Gastrocnemius medialis (tissue), 4 donors: Measurements from ENCODE around the gene CHCHD4. TPM values are rescaled to one million over a fixed set of nuclear protein-coding genes. Genes with fewer than 3 reads are reported as not detected.
A peak's percentile ranks its signal among the peaks of the same experiment; 100 is the strongest.

Source experiments
- ATAC-seq, 2 donors: fragments of 150-250 bp; one replicate each; pipeline ENCODE4 v1.9.1; 2016
- DNase-seq, 2 donors: peaks; one replicate each; pipeline ENCODE4 v3.0.0-alpha.2; 2019
- H3K27ac ChIP-seq, 4 donors: fragments of 200-600 bp; sonication (generic); 1 replicate in 1 of 4; 2 replicates in 3 of 4; pipeline ENCODE4 v1.5.1; 2016 to 2018; ENCODE audit warnings: mild to moderate bottlenecking in 2 of 4, moderate library complexity in 1 of 4
- H3K27me3 ChIP-seq, 3 donors: fragments of 200-600 bp; sonication (generic) in 2 of 3; 1 replicate in 1 of 3; 2 replicates in 2 of 3; pipeline versions ENCODE4 v1.5.1 to v1.6.0; 2016 to 2019; ENCODE audit warnings: mild to moderate bottlenecking in 1 of 3, moderate library complexity in 1 of 3
- H3K36me3 ChIP-seq, 2 donors: fragments of 200-600 bp; sonication (generic) in 1 of 2; one replicate each; pipeline ENCODE4 v1.5.1; 2017 to 2018
- H3K4me1 ChIP-seq, 2 donors: fragments of 200-600 bp; sonication (generic) in 1 of 2; one replicate each; pipeline ENCODE4 v1.5.1; 2016 to 2017; ENCODE audit warnings: mild to moderate bottlenecking in 2 of 2
- H3K4me3 ChIP-seq, 4 donors: fragments of 200-600 bp; sonication (generic) in 3 of 4; 1 replicate in 1 of 4; 2 replicates in 3 of 4; pipeline ENCODE4 v1.5.1; 2016 to 2019; ENCODE audit warnings: mild to moderate bottlenecking in 2 of 4
- H3K9me3 ChIP-seq, 3 donors: fragments of 200-600 bp; sonication (generic) in 2 of 3; 1 replicate in 1 of 3; 2 replicates in 2 of 3; pipeline ENCODE4 v1.5.1; 2016 to 2019
- POLR2A ChIP-seq, 2 donors: fragments of 450-650 bp; IDR thresholded peaks; one replicate each; pipeline ENCODE4 v1.6.1; 2017; ENCODE audit warnings: antibody characterized with exemption in 2 of 2, mild to moderate bottlenecking in 2 of 2, moderate library complexity in 2 of 2
- in situ Hi-C, 4 donors: fragments of 200-750 bp; cut with MboI; loops; one replicate each; pipeline versions ENCODE4 v1.15.0 to v1.8.0; 2017; ENCODE audit warnings: low sequenced_read_pairs in 4 of 4
- intact Hi-C: fragments of 100-400 bp; cut with DNase I; formaldehyde crosslinking; loops from one replicate; pipeline ENCODE4 v1.15.1; 2023; ENCODE audit warnings: low total_unique reads
- total RNA-seq, 4 donors: library from RNA; depleted of rRNA; stranded (reverse); fragments of >200 nt; gene quantifications; one replicate each; pipeline versions ENCODE4 v1.1.0 to v1.2.3, GENCODE V29; 2016
- TF ChIP-seq, protein P1 (sequence below), 5 experiments: fragments of 450-650 bp in 3 of 5; fragments of 200-600 bp in 2 of 5; sonication (generic) in 2 of 5; IDR thresholded peaks in 4 of 5; conservative IDR thresholded peaks in 1 of 5; 1 replicate in 4 of 5; 2 replicates in 1 of 5; pipeline ENCODE4 v1.5.1; 2016 to 2019; ENCODE audit warnings: antibody characterized with exemption in 5 of 5, mild to moderate bottlenecking in 3 of 5, moderate library complexity in 3 of 5

CHCHD4 gene
- total RNA-seq, 4 donors from 2014 or later: 16.2 to 49.4 (median 22.8) TPM

DNA sequence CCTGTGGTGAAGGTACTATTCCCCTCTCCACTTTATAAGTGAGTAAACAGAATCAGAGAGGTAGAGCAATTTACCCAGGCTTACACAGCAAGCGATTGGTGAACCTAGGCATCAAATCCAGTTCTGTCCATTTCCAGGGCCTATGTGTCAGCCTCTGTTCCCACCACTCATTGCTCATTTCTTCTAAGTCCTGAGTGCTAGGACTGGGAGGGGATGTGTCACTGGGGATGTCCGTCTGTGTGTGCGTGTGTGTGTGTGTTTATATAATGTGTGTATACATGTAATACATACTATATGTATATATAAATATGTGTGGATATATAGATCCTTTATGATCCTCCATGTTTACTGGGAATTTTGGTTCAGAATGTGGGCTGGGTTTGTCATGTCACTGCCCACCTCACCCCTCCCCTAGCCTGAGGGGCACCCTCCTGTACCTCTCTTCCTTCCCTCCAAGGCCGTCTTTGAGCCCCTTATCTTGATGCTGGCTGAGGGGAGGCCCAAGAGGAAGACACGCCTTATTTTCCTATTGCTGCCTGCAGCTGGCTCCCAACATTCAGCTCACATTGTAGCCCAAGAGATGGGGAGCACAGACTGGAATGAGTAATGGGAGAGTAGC lies 2.3 kb upstream of the CHCHD4 start:
- intact Hi-C loops (loop anchor here (5.0 to 10.0 kb wide), 4 partner anchors 158 to 820 kb away; partner anchors contain the start of genes CCDC174, HDAC11 and NR2C2), in situ Hi-C loops (loop anchor here in 2 of 4 donors (10.0 to 25.0 kb wide), 2 partner anchors 232 to 935 kb away; partner anchors contain the start of gene MRPS25 (in 1 of the 2))
- Histone ChIP-seq H3K27me3 (no peaks in the 10 kb centered on the region), H3K4me3 (peak overlapping the region; percentile 14 to 91 (median 72)), H3K9me3 (no peaks in the 10 kb centered on the region), H3K27ac (peak overlapping the region; percentile 92 to 98 (median 94)), H3K4me1 (peaks cover 33 to 41% of the 10 kb centered on the region in 2 donors), H3K36me3 (peaks cover 0 to 28% of the 10 kb centered on the region in 2 donors)
- DNase-seq: peak in 1 of 2 donors; percentile 14
- no peak for ATAC-seq
- no peak for TF ChIP-seq POLR2A (IDR thresholded peaks at IDR 0.05)
- TF ChIP-seq, protein P1, sequence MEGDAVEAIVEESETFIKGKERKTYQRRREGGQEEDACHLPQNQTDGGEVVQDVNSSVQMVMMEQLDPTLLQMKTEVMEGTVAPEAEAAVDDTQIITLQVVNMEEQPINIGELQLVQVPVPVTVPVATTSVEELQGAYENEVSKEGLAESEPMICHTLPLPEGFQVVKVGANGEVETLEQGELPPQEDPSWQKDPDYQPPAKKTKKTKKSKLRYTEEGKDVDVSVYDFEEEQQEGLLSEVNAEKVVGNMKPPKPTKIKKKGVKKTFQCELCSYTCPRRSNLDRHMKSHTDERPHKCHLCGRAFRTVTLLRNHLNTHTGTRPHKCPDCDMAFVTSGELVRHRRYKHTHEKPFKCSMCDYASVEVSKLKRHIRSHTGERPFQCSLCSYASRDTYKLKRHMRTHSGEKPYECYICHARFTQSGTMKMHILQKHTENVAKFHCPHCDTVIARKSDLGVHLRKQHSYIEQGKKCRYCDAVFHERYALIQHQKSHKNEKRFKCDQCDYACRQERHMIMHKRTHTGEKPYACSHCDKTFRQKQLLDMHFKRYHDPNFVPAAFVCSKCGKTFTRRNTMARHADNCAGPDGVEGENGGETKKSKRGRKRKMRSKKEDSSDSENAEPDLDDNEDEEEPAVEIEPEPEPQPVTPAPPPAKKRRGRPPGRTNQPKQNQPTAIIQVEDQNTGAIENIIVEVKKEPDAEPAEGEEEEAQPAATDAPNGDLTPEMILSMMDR (IDR thresholded peaks at IDR 0.05 in 4 of 5, conservative IDR thresholded peaks at IDR 0.05 in 1 of 5): no peak

DNA sequence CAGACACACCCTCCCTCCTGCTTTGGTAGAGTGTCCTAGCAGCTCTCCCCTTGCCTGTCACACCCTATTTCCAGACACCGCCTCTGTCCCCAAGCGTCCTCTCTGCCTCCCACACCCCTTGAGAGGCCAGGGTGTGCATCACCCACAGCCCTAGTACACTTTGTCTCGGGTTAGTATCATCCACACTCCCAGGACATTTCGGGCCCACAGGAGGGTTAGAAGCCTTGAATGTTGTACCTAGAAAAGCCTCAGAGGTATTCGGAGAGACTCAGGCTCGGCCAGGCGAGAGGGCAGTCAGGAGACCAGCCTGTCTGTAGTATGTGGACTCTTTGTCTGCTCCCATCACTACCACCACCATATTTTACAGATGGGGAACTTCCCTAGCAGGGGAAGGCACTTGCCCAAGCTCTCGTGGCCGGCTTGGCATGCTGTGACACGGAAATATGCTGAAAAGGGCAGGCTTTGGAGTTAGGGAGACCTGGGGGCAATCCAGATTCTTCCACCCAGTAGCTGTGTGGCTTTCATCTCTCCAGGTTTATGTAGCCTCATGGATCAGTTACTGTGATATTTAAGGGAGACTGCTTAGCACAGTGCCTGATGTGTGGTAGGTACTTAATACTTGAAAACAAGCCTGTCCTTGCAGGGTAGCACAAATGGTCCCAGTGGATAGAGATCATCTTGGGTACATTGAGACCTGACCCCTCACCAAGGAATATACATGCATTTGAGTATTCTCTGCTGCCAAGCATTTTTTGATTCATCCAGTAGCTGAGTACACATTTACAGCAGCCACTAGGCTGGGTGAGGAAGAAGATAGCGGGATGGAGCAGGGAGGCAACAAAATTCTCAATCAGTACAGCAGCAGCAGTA lies 1.6 kb upstream of the CHCHD4 start:
- intact Hi-C loops (loop anchor here (5.0 to 10.0 kb wide), 4 partner anchors 159 to 821 kb away; partner anchors contain the start of genes CCDC174, HDAC11 and NR2C2), in situ Hi-C loops (loop anchor here in 2 of 4 donors (10.0 to 25.0 kb wide), 2 partner anchors 231 to 936 kb away; partner anchors contain the start of gene MRPS25 (in 1 of the 2))
- H3K27ac ChIP-seq: peak overlapping the region; percentile 92 to 98 (median 94)
- peaks cover 0 to 21% of the 10 kb centered on the region in 2 donors for H3K36me3 ChIP-seq
- H3K27me3 ChIP-seq: no peaks in the 10 kb centered on the region
- ATAC-seq (peak; percentile 57 to 64), DNase-seq (peak; percentile 95 to 97)
- peak; percentile 30 to 52 for TF ChIP-seq POLR2A (IDR thresholded peaks at IDR 0.05)
- TF ChIP-seq, protein P1 (IDR thresholded peaks at IDR 0.05 in 4 of 5, conservative IDR thresholded peaks at IDR 0.05 in 1 of 5): no peak
- H3K4me1 ChIP-seq: peaks cover 33 to 41% of the 10 kb centered on the region in 2 donors
- H3K4me3 ChIP-seq: peak overlapping the region; percentile 68 to 91 (median 72)
- H3K9me3 ChIP-seq: no peaks in the 10 kb centered on the region

DNA sequence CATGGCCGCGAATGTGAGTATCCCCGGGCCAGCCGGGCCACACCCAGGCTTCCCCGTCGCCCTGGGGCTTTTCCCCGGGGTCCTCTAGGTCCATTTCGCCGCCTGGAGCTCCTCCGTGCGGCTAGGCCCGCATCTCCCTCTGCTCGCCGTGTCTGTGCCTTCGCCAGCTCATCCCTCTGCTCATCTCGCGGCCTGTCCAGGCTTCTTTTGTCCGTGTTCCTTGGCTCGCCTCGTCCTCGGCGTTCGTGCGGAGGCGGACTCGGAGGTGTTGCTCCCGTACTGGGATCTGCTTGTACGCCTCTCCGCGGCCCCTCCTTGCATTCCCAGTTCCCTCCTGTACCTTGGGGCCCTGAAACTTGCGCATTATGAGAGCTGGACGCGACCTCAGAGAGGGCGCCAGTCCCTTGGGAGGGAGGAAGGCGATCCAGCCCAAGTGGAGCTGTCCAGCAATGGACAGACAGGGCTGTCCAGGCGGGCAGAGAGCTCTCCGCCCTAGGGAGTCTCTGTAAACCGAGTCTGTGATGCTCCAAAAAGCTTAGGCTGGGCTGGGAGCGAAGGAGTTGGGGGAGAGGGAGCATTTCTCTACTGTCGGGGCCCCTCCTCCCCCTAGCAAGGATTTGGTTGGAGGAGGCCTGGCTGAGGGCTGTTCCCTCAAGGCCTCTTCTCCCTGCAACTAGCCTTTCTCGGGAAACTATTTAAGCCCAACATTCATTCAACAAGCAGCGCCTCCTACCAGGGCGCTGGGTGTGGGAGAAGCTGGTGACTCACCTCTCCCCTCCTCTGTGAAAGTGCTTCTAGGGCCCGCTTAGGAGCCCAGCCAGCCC lies 735 bp upstream of the CHCHD4 start:
- H3K36me3 ChIP-seq: peaks cover 0 to 19% of the 10 kb centered on the region in 2 donors
- in situ Hi-C loops: loop anchor here in 2 of 4 donors (10.0 to 25.0 kb wide), 2 partner anchors 231 to 937 kb away; partner anchors contain the start of gene MRPS25 (in 1 of the 2)
- DNase-seq (no peak), ATAC-seq (peak; percentile 16 to 17)
- H3K27ac ChIP-seq: peak overlapping the region; percentile 92 to 98 (median 94)
- H3K27me3 ChIP-seq: no peaks in the 10 kb centered on the region
- H3K4me3 ChIP-seq: peak overlapping the region; percentile 68 to 91 (median 72)
- peaks cover 33 to 41% of the 10 kb centered on the region in 2 donors for H3K4me1 ChIP-seq
- TF ChIP-seq, protein P1 (IDR thresholded peaks at IDR 0.05 in 4 of 5, conservative IDR thresholded peaks at IDR 0.05 in 1 of 5): peak in 1 of 5 experiments; percentile 14
- TF ChIP-seq POLR2A (IDR thresholded peaks at IDR 0.05): peak; percentile 71 to 77
- intact Hi-C loops: loop anchor here (1.0 to 10.0 kb wide), 6 partner anchors 53 to 822 kb away; partner anchors contain the start of genes CCDC174, HDAC11, LSM3 and NR2C2
- no peaks in the 10 kb centered on the region for H3K9me3 ChIP-seq

DNA sequence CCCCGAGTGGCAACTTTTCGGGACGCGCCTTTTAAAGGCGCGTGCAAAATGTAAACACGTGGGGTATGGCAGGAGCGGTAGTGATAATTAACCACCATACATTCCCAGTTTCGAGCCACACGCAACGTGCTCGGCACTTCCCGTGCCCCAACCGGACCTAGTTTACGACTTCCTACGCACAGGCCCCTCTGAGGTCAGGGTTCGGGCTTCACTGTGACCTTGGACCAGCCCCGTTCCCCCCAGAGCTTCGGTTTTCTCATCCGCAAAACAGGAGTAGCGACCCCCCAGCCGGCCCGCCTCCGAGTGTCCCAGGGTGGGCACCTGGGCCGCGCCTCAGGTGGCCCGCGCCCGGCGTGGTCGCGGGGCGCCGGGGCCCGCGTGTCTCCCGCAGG lies 451 bp downstream of the CHCHD4 start:
- peak; percentile 65 to 67 for DNase-seq
- peak overlapping the region; percentile 68 to 91 (median 72) for H3K4me3 ChIP-seq
- in situ Hi-C loops (loop anchor here in 1 of 4 donors (10.0 to 25.0 kb wide), 2 partner anchors 229 to 637 kb away; partner anchors contain the start of gene HDAC11), intact Hi-C loops (loop anchor here (2.0 to 10.0 kb wide), 4 partner anchors 161 to 639 kb away; partner anchors contain the start of genes CCDC174 and HDAC11)
- H3K27ac ChIP-seq: peak overlapping the region; percentile 92 to 98 (median 94)
- TF ChIP-seq POLR2A (IDR thresholded peaks at IDR 0.05): no peak
- TF ChIP-seq, protein P1 (IDR thresholded peaks at IDR 0.05 in 4 of 5, conservative IDR thresholded peaks at IDR 0.05 in 1 of 5): no peak
- peak; percentile 20 to 30 for ATAC-seq
- H3K9me3 ChIP-seq: no peaks in the 10 kb centered on the region
- peaks cover 0 to 14% of the 10 kb centered on the region in 2 donors for H3K36me3 ChIP-seq
- peaks cover 33 to 41% of the 10 kb centered on the region in 2 donors for H3K4me1 ChIP-seq
- no peaks in the 10 kb centered on the region for H3K27me3 ChIP-seq
